GM18508 (cell line): Measurements from ENCODE around the gene TTLL5.

ENCODE experiments used
- ATAC-seq: cut with Tn5 transposase; IDR thresholded peaks from one replicate; pipeline ENCODE4 v1.9.1; 2021; ENCODE audit warnings: moderate number of reproducible peaks; ENCODE audit not compliant: insufficient read depth, unreplicated experiment

TTLL5 gene

DNA sequence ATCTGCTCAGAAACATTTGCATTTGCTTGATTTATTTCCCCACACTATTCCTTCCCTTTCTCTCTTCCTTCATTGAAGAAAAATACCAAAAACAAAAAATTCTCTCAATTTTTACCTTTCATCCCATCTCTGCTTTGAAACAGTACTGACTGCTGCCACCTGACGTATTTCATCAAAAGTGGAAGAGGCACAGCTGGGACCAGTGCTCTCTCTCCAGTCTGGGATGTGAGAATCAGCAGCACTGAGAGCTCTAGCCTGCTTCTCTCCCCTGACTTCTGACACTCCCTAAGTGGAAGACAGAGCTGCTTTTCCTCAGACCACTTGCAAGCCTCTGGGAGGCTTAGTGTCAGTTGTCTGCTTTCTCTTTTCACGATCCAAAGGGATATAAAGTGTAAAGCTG is 36.9 kb downstream of the TTLL5 start:
- ATAC-seq = no peak

DNA sequence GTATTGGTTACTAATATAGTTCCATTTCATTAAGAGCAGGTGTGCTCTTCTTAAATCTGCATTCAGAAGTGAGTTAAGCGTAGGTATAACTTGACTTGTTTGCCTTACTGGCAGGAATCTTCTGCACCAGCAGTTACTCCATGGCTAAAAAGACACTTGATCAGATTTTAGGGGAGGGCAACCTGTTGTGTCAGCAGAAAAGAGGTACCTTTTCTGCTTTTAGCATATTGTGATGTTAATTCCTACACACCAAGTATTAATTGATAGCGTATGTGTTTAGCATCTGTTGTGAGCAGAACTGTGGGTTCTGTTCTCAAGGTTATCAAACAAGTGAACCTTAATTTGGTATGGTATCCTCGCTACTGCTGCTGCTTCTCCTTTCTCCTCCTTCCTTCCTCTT is 38.3 kb downstream of the TTLL5 start:
- no peak for ATAC-seq

DNA sequence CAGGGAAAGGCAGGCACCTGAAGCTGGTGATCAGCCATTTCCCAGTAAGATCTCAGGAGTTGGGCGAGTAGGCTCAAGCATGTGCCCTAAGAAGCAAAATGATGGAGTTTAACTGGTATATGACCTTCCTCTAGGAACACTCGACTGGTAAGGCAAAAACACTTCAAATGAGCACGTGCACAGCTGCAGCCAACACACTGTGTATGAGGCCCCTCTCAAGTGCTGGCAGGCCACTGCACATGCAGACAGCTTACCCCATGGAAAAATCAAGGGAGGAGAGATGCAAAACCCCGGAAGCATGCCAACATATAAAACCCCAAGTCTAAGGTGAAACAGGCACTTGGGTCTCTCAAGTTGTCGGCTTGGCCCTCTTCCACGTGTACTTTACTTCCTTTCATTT is 39.2 kb downstream of the TTLL5 start:
- ATAC-seq = no peak

DNA sequence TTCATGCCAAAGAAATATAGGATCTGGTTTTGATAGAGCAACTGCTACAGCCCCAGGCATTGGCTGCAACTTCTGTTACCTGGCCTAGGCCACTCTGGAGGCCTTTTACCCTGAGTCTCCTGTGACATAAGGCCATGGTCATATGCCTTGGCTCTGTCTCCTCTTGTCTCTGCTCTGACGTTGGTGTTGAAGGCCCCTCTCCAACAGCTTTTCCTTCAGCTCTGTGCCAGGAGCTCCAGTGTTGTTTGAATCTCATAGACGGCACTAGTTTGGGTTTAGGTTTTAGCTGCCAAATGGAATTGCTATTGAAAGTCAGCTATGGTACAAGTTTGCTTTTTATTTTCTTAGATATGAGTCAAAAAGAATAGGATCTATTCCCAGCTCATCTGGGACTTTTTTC is 41.1 kb downstream of the TTLL5 start:
- no peak for ATAC-seq

DNA sequence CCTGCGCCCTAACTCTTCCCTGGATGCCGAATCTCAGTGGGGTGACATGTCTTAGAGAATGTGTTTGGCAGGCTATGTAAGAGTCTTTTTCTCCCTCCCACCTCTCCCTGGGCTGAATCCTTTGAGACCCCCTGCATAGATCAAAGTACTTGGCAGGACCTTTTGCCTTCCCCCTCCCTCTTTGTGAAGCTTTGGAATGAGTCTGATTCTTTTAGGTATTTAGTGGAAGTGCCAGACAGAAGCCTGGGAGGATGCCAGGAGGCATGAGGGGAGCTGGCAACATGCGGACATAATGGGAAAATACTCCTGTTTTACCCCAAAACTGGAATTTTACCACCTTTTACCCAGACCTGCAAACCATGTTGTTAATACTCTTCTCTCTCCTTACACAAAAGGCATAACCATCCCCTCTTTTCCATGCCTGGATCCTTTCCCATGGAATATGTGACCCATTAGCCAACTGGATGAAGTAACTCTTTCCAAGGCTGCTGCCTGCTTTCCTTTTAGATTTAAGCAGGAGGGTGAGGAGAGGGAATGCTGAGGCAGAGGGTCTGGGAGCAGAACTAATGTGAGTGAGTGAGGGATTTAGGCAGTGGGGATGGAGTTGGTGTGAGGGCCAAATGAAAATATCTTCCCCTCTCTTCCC is 41.7 kb downstream of the TTLL5 start:
- ATAC-seq = no peak

DNA sequence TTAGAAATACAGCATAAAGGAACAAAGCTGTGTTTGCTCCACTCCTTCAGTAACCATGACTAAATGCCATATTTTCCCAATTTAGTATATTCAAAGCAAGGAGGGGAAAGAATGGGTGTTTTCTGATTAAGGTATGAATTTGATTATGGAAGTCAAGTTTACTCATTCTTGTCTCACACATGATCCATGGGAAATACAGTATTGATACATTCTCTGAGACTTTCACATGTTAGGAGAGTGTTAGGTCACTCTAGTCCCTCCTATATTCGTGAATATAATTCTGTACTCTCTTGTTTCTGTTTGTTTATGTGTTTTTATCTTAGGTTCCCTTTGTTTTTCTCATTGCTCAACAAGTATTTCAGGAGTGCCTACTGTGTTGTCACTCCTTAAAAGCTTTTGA is 42.4 kb downstream of the TTLL5 start:
- no peak for ATAC-seq

DNA sequence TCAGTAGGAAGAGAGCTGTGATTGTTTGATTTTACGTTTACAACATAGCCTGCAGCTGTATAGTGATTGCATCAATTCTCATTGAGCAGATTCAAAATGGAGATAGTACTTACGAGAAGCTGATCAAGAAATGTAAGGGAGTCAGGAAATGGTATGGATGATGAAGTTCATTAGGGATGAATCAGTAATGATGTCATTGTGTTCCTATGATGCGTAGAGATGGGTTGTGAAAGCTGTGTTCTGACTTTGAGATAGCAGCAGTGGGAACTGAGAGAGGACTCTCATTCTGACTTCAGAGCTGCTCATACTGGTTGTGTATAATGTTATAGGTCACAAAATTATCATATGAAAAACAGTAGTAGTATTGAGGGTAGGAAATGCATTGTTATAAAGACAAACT is 44.0 kb downstream of the TTLL5 start:
- no peak for ATAC-seq

DNA sequence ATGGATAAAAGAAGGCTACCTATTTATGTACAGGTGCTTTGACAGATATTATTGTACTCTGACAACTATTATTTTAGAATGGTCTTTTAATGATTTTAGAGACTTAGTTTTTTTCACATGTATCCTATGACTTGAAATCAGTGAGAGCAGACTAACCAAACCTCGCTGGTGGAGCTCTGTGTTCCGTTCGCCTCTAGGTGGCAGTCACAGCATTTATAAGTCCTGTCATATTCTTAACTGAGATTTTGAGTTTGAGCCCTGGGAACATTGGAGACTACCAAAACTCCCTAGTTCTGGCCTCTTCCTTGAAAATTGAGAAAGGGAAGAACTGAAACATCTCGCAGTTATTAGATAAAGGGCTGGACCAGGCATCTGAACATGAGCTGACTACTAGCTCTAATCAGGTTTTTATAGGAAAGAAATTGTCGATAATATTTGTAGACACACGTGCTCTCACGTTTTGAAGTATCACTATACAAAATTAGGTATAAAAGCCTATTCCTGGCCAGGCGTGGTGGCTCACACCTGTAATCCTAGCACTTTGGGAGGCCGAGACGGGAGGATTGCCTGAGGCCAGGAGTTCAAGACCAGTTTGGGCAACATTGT is 48.3 kb downstream of the TTLL5 start:
- ATAC-seq = no peak

DNA sequence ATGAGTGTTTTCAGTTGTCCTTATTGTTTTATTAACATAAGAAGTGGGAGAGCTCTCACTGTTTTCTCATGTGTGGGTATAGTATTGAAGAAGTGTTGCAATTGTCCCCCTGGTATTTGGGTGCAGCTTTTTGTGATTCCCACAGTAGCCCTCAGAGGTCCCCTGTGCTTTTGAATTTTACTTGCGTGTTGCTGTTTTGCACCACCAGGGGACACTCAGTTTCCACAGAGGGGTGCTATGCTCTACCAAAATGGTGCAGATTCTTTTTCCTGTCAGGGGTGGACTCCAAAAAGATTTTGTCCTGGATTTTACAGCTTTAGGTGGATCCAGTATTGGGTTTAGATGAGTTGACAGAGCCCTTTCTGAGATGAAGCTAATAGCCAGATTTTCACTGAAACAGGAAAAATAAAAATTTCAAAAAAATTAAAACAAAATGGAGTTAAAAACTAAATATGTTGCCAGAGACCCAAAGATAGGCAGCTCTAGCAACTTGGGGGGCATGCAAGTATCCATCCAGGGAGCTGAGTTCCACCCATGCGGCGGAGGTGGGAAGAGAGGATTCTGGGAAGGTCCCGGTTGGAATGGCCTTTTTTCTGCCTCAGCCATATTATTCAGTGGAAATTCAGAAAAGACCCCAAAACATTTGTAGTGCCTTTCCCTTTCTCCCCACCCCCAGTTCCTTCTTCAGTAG is 50.2 kb downstream of the TTLL5 start:
- ATAC-seq = no peak

DNA sequence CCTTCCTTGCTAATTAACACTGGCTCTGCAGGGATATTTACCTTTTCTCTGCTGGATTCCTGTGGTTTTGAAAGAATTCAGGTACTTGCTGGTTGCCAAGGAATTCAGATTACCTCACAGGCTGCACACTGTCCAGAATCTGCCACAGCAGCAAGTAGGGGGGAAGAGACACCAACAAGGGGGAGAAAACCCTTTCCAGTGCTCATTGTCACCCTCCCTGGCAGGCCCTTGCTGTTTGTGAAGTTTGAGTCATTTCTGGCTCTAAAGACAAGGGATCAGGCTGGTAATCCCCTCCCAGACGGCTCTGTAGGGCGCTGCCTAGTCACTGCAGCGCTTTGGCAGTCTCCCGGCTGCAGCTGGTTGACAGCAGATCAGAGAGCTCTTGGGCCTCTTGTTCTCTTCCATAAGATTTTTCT is 50.8 kb downstream of the TTLL5 start:
- ATAC-seq = no peak

DNA sequence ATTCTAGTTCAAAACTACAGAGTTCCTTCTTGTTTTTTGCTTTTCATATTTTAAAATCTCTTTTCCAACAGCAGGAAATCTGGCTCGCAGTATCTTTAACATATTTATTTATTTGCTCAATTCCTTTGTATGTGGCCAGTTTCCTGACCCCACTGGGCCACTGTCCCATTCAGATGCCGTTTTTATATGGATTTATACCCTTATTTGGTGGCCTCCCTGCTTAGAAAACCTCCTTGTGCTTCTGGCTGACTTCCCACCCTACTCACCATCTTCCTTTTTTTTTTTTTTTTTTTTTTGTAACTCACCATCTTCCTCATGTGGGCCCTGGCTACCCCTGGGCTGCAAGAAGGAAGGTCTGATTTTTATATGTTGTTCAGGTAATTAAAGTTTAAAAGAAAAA is 53.9 kb downstream of the TTLL5 start:
- no peak for ATAC-seq

DNA sequence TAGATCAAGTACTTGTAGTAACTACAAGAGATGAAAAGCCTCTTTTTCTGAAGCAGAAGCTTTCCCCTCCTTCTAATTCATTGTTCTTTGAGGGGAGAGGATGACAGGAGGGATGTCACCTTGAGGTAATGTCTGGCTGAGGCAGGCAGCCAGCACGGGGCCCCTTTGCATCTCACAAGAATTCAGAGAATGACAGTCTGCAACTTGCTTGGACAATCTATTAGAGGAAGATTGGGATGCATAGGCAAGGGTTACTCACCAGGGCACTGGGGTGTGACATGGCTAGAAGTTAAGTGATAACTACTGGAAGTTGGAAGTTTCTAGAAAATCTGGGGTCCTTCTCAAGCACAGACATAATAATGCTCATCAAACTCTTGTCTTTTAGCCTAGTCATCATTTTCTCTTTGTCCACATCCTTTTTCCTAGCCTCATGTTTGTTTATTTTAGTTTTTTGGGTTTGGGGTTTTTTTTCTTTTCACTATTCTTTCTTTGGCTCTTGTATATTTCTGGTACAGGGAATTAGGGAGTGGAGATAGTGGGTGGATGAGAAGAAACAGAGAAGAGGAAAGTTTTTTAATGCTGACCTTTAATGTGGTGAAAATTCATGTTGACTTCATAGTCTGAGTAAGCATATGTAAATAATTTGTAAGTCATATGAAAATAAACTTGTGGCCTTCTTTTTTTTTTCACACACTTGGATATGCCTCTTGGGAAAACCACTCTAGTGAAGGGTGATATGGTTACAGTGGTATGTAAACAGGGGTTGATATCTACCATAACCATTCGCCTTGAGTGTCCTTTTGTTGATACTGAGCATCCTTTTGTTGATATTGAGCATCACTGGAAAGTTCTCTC is 55.1 kb downstream of the TTLL5 start:
- ATAC-seq = no peak

DNA sequence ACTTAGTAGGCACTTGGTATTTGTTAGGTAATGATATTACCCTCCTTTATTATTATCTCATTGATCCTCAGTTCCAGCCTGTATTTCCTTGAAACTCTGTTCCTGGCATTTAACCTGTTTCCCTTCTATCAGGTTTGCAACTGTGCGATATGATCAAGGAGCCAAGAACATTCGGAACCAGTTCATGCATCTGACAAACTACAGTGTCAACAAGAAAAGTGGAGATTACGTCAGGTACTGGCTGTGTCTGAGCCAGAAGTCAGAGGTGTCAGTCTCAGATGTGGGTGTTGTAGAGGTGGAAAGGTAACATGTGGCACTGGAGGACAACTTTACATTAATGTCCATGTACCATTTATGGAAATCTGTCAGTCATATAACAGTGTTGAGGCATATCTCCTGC is 56.7 kb downstream of the TTLL5 start:
- no peak for ATAC-seq

DNA sequence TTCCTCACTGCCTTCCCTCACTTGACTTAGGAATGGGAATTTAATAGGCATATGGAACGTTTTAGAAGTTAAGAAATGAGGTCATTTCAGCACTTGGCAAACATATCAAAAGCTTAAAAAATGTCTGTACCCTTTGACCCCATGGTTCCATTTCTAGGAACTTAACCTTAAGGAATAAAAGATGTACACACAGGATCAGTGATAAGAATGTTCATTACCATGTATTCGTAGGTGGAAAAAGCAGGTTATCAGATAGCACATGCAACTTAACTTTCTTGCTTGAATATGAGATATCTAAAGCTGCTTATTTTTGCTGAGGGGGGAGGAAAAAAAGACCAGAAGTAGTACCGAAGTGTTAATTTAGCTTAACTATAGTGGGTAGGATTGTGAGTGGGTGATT is 57.2 kb downstream of the TTLL5 start:
- ATAC-seq = no peak

DNA sequence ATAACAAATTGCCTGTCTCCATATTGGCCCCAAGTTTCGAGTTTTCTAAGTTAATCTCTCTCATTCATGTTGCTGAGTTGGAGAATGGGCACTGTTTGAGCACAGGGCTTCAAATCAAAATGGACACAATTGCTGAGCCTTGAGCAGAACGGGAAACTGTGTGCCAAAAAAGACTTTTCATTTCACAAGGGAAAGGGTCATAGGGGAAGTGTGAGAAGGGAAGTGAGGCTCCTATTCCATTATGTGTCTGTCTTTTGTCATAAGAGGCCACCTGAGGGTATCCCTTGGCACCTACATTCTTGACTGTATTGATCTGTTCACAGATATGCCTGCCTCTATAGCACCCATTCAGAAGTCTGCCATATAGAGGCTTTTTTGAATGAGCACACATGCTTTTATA is 59.1 kb downstream of the TTLL5 start:
- ATAC-seq = no peak

DNA sequence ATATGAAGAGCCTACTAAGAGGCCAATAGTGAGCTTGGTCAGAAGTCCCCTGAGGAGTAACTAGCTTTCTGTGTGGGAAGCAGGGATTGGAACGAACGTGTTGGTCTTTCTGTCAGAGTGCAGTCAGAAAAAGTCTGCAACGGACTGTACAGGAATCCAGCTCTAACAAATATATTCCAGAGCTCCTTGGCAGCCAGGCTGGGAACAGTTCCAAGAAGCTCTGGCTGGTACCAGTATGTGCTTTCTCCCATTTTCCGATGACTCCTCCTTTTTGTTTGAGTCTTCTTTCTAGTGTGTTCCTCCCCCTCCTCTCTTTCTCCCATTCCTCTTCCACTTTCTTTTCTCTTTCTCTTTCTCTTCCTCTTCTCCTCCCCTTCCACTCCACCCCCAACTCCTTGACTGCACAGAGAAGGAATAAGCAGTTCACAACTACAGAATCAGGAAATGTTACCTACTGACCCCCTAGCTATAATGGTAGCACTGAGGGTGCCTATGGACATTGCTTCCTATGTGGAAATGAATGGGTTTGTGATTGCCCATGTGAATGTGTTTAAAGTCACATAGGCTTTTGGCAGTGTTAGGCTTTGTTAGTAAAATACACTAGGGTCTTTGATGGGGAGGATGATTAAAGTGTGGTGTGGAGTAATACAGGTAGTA is 59.9 kb downstream of the TTLL5 start:
- ATAC-seq = no peak

DNA sequence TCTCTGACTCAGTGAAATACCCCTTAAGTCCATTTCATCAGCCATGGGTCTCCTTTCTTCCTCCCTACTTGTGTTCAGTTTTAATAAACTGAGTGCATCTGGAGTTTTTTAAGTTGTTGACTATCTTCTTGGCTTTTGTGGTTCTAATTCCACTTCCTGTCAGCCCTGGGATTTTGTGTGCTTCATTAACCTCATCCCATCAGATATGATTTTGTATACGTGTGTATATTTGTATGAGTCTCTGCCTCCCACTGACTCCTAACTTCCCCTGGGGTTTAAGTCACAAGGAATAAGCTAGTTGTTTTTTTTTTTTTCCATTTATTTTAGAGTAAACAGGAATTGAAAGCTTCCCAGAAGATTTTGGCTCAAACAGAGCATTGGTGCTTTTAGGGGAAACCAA is 62.7 kb downstream of the TTLL5 start:
- no peak for ATAC-seq

DNA sequence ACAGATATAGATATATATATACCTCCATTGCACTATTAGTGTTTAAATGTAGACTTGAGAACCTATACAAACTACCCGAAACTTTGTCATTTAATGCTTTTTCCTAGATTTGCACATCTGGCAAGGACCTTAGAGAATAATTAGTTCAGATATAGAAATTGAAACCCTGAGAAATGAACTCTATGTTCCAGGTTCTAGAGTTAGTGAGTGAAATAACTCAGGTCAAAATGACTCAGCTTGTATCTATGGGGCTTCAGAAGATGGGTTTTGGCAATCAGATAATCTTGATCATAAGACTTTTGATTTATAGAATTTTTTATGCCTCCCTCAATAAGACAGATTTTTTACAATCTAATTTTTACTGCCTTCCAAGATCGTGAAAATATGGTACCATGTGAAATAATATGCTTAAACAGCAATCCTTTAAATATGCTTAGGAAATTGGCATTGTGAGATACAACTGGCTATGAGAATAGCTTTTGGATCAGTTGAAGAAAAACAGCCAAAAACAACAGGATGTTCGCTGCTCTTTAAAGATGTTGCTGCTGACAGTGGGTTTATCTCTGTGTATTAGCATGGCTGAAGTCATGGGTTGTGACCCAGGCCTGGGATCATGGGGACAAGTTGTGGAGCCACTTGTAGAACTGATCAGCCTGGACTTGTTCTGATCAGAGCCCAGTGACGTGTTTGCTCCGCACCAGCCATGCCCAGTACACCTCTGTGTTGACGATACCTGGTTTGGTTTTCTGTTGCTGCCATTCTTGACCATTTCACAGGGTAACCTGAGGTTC is 63.6 kb downstream of the TTLL5 start:
- no peak for ATAC-seq

DNA sequence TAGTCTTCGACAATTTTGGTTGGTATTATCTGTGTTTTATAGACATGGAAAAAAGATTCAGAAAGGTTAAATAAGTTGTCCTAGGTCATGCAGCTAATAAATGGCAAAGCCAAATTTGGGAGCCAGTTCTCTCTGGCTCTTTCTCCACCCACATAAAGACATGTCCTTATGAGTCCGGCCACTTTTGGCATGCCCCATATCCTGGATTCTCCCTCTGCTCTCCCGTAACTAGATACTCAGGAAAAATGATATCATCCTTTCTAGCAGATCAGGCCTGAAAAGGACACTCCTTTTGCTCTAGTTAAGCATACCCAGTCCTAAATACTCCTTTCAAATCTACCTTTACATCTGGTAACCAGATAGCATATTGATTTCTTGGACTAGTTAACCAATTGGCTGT is 64.4 kb downstream of the TTLL5 start:
- ATAC-seq = no peak

DNA sequence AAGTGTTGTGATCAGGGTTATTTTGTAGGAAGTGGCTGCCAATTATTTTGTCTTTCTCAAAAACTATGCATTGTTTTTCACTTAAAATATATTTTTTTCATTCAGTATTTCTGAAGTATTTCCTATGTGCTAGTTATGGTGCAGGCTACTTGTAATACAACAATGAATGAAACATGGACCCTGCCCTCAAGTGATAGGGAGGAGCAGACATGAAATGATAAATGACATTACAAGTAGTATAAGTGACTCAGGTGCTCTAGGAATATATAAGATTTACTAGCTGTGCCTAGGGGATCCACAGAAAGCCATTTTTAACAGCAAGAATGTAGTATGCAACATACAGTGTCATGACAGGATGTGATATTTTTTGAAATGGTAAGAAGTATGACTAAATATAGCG is 65.3 kb downstream of the TTLL5 start:
- ATAC-seq = no peak
